Naive B cell (primary cell): ENCODE results near the gene ZNF653. TPM values are rescaled to one million over a fixed set of nuclear protein-coding genes. Genes with fewer than 3 reads are reported as not detected.

Experiments used
- ATAC-seq, 2 donors: fragments of 150-1000 bp; cut with Tn5 transposase; 2 replicates each; pipeline ENCODE4 v1.10.0; 2021; ENCODE audit warnings: low read depth in 2 of 2, mild to moderate bottlenecking in 2 of 2, moderate library complexity in 2 of 2
- DNase-seq: peaks from one replicate; pipeline ENCODE4 v3.0.0; 2022
- H3K27ac Mint-ChIP-seq, 6 donors: one replicate each; pipeline ENCODE4 v1.8.0; 2020 to 2022; ENCODE audit warnings: mild to moderate bottlenecking in 6 of 6, mixed read lengths in 6 of 6, moderate library complexity in 5 of 6, inconsistent platforms in 2 of 6
- H3K27me3 Mint-ChIP-seq, 3 donors: one replicate each; pipeline ENCODE4 v1.8.0; 2021 to 2022; ENCODE audit warnings: mixed read lengths in 3 of 3, mild to moderate bottlenecking in 1 of 3
- H3K36me3 Mint-ChIP-seq, 2 donors: one replicate each; pipeline ENCODE4 v1.8.0; 2020 to 2022; ENCODE audit warnings: mixed read lengths in 2 of 2, inconsistent platforms in 1 of 2, mild to moderate bottlenecking in 1 of 2
- H3K4me1 Mint-ChIP-seq, 3 donors: one replicate each; pipeline ENCODE4 v1.8.0; 2020 to 2022; ENCODE audit warnings: mixed read lengths in 3 of 3, inconsistent platforms in 1 of 3, mild to moderate bottlenecking in 1 of 3, moderate library complexity in 1 of 3
- H3K4me3 Mint-ChIP-seq, 8 donors: one replicate each; pipeline ENCODE4 v1.8.0; 2020 to 2022; ENCODE audit warnings: mild to moderate bottlenecking in 8 of 8, mixed read lengths in 8 of 8, moderate library complexity in 8 of 8, inconsistent platforms in 2 of 8
- H3K9me3 Mint-ChIP-seq, 7 donors: one replicate each; pipeline ENCODE4 v1.8.0; 2020 to 2022; ENCODE audit warnings: mixed read lengths in 7 of 7, mild to moderate bottlenecking in 5 of 7, inconsistent platforms in 2 of 7, moderate library complexity in 1 of 7
- polyA plus RNA-seq, 6 donors: library from polyadenylated mRNA; unstranded; fragments of 300-500 nt; fragmentation: Illumina TruSeq; gene quantifications; one replicate each; pipeline ENCODE4 v1.2.3, GENCODE V29; 2021; ENCODE audit warnings: low read depth in 6 of 6

Gene ZNF653, protein sequence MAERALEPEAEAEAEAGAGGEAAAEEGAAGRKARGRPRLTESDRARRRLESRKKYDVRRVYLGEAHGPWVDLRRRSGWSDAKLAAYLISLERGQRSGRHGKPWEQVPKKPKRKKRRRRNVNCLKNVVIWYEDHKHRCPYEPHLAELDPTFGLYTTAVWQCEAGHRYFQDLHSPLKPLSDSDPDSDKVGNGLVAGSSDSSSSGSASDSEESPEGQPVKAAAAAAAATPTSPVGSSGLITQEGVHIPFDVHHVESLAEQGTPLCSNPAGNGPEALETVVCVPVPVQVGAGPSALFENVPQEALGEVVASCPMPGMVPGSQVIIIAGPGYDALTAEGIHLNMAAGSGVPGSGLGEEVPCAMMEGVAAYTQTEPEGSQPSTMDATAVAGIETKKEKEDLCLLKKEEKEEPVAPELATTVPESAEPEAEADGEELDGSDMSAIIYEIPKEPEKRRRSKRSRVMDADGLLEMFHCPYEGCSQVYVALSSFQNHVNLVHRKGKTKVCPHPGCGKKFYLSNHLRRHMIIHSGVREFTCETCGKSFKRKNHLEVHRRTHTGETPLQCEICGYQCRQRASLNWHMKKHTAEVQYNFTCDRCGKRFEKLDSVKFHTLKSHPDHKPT
- polyA plus RNA-seq: 1 to 10 TPM in 5 of 6 donors, not detected in 1; 1.0 to 3.6 (median 1.4) TPM

DNA sequence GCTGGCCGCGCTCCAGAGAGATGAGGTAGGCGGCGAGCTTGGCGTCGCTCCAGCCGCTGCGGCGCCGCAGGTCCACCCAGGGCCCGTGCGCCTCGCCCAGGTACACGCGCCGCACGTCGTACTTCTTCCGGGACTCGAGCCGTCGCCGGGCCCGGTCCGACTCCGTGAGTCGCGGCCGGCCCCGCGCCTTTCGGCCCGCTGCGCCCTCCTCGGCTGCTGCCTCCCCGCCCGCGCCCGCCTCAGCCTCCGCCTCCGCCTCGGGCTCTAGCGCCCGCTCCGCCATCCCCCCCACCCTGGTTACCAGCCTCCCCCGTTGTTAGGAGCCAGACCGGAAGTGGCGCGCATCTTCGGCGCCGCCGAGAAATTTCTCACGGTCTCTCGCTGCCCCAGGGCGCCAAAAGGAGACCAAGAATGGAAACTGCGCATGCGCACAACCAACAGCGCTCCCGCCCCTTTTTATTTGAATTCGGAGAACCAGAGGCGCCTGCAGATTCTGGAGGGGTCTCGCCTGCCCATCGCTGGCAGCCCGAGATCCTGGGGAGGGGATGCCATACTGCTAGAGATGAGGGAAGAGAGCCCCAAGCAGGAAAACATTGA, at the start of gene ZNF653:
Gene ZNF653 (minus strand): TSS at position 336 of the 597 bp plus-strand sequence. CDS start 53 bp downstream, at position 283.
- H3K4me3 Mint-ChIP-seq: peak within 1 kb of the TSS; percentile 87 to 98 (median 93)
- H3K27ac Mint-ChIP-seq: peak within 1 kb of the TSS; percentile 94 to 99 (median 97)
- DNase-seq (peak; percentile 95), ATAC-seq (peak; percentile 61 to 65)
- H3K4me1 Mint-ChIP-seq: peaks cover 13 to 29% (median 24%) of the 10 kb centered on the region in 3 donors
- H3K36me3 Mint-ChIP-seq: peaks cover 0 to under 1% of the 10 kb centered on the region in 2 donors
- no peaks in the 10 kb centered on the region for H3K27me3 Mint-ChIP-seq
- no peaks in the 10 kb centered on the region for H3K9me3 Mint-ChIP-seq

DNA sequence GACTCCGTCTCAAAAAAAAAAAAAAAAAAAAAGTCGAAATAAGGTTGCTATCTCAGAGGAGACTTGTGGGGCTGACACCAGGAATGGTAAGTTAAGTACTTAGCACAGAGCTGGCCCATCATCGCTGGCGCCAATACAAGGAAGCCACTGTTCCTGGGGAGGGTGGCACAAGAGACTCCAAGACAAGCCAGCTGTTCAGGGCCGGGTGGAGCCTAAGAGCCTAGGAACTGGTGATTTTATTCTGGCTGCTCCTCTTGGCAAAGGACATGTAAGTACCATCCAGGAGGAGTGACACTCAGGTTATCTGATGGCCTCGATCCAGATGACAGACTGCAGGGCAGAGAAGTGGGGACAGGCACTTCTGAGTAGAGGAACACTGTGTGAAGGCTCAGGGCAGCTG, 49.6 kb upstream of the ZNF653 start:
- peaks cover 44 to 64% (median 53%) of the 10 kb centered on the region in 3 donors for H3K4me1 Mint-ChIP-seq

DNA sequence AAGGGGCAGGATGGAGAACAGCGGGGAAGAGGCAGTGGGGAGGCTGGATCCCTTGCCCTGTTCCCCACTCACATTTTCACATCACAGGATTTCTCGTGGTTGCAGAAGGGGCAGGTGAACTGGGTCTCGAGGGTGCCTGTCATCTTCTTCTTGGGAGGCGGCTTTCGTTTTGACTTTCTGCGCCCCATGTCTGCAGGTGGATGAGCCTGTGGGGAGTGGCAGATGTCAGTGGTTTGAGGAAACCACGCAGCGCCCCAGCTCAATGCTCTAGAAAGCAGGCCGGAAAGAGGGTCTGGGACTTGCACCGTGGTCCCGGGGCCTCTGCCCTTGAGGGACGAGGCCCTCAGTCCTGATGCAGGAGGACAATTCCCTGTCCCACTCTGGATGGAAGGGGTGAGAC, 48.5 kb upstream of the ZNF653 start:
- H3K9me3 Mint-ChIP-seq: no peaks in the 10 kb centered on the region
- ATAC-seq (peak; percentile 10 to 40), DNase-seq (peak; percentile 17)
- peak overlapping the region in 5 of 6 donors; percentile 47 to 89 (median 82) for H3K27ac Mint-ChIP-seq
- H3K4me3 Mint-ChIP-seq: peak overlapping the region in 6 of 8 donors; percentile 22 to 81 (median 32)
- H3K27me3 Mint-ChIP-seq: no peaks in the 10 kb centered on the region
- H3K36me3 Mint-ChIP-seq: no peaks in the 10 kb centered on the region
- H3K4me1 Mint-ChIP-seq: peaks cover 38 to 55% (median 47%) of the 10 kb centered on the region in 3 donors

More for the DNA sequence above, 49.6 kb upstream of the ZNF653 start:
- H3K4me3 Mint-ChIP-seq: peak overlapping the region in 5 of 8 donors; percentile 9 to 42 (median 35)
- ATAC-seq: no peak
- H3K27ac Mint-ChIP-seq: peak overlapping the region in 3 of 6 donors; percentile 0 to 92 (median 88)
- no peaks in the 10 kb centered on the region for H3K9me3 Mint-ChIP-seq
- DNase-seq: no peak
- H3K36me3 Mint-ChIP-seq: no peaks in the 10 kb centered on the region
- H3K27me3 Mint-ChIP-seq: no peaks in the 10 kb centered on the region

DNA sequence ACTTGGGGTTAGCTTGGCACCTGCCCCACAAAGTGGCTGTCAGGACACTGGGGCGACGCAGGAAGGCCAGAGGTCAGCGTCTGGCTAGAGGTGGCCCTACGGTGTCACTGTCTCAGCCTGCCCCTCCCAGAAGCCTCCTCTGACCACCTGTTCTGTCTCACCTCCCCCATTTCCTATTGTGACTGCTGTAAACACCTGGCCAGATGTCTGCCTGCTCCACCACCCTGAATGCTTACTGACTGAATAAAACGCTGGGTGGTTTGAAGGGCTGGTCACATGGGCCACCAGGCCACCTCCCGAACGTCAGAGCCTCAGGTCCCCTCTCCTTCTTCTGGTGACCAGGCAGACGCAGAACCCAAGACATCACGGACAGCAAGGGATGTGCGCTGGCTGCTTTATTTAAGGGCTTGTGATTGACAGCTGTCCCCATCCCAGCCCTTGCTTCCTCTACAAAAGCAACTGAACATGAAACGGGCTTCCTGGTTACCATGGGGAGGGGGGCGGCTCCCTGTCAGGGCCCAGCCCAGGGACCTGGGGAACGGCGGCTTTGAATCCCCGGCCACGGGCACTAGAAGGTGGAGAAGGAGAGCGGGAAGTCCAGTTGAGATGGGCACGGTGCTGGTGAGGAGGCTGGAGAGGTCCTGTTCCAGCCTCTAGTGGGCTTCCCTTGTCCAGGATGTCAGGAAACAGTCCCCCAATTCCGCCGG, 47.2 kb upstream of the ZNF653 start:
- Mint-ChIP-seq H3K27ac (peak overlapping the region in 1 of 6 donors; percentile 82), H3K36me3 (no peaks in the 10 kb centered on the region)
- ATAC-seq: no peak

DNA sequence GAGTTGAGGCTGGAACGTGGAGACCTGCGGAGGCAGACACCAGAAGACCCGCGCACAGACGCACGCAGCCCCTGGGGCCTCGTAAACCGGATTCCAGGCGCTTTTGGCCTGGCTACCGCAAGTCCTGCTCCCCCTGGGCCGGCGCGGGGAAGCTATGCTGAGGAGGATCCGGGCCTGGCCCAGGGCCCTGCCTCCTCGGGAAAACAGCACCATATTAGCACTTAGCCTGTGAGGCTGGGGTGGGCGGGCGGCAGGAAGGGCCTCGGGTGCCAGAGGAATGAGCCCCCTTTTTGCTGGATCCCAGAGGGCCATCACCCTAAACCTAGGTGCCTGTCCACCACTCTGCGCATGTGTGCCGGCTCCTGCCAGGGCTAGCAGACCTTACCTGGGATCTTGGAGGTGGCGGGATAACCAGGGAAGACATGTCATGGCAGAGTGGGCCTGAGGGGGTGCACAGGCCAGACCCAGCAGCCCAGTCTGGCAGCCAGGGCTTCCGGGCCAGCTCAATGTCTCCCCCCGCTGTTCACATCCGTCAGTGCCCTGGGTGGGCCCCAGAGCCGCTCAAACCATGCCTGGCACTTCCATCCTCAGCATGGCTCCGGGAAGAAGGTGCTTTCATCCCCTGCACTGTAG, 46.1 kb upstream of the ZNF653 start:
- ATAC-seq (no peak), DNase-seq (no peak)
- H3K27ac Mint-ChIP-seq: peak overlapping the region in 3 of 6 donors; percentile 16 to 82 (median 47)
- no peaks in the 10 kb centered on the region for H3K9me3 Mint-ChIP-seq
- no peaks in the 10 kb centered on the region for H3K36me3 Mint-ChIP-seq
- H3K27me3 Mint-ChIP-seq: no peaks in the 10 kb centered on the region
- H3K4me1 Mint-ChIP-seq: peaks cover 26 to 36% (median 29%) of the 10 kb centered on the region in 3 donors
- H3K4me3 Mint-ChIP-seq: no peak overlapping the region

More for the DNA sequence above, 47.2 kb upstream of the ZNF653 start:
- Mint-ChIP-seq H3K4me3 (peak overlapping the region in 2 of 8 donors; percentile 41 to 43), H3K9me3 (no peaks in the 10 kb centered on the region), H3K4me1 (peaks cover 31 to 46% (median 36%) of the 10 kb centered on the region in 3 donors), H3K27me3 (no peaks in the 10 kb centered on the region)
- DNase-seq: no peak

DNA sequence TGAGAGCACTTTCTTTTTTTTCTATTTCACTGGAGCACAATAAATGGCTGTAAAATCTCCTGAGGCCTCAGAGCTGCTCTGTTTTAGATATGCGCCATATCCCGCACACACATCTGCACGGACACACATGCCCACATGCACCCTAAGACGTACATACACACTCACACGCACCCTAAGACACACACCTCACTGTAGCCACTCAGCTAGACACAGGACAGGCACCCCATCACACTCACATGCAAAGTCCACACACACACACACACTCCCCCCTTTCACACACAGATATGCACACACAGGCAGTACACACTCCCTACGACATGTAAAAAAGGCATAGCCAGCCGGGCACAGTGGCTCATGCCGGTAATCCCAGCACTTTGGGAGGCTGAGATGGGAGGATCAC, 44.6 kb upstream of the ZNF653 start:
- Mint-ChIP-seq H3K4me1 (peaks cover 13 to 22% (median 17%) of the 10 kb centered on the region in 3 donors), H3K36me3 (no peaks in the 10 kb centered on the region), H3K9me3 (no peaks in the 10 kb centered on the region), H3K4me3 (no peak overlapping the region), H3K27ac (peak overlapping the region in 2 of 6 donors; percentile 27 to 84), H3K27me3 (peaks cover 0 to 2% (median under 1%) of the 10 kb centered on the region in 3 donors)
- no peak for DNase-seq
- ATAC-seq: no peak

DNA sequence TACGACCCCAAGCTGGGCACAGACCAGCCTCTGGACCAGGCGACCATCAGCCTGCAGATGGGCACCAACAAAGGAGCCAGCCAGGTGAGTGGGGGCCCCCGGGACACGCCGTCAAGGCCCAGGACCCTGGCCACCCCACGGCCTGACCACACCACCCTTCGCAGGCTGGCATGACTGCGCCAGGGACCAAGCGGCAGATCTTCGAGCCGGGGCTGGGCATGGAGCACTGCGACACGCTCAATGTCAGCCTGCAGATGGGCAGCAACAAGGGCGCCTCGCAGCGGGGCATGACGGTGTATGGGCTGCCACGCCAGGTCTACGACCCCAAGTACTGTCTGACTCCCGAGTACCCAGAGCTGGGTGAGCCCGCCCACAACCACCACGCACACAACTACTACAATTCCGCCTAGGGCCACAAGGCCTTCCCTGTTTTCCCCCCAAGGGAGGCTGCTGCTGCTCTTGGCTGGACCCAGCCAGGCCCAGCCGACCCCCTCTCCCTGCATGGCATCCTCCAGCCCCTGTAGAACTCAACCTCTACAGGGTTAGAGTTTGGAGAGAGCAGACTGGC, 43.8 kb upstream of the ZNF653 start:
- no peak for ATAC-seq
- Mint-ChIP-seq H3K36me3 (no peaks in the 10 kb centered on the region), H3K4me3 (no peak overlapping the region), H3K4me1 (peaks cover 16 to 18% (median 17%) of the 10 kb centered on the region in 3 donors), H3K9me3 (no peaks in the 10 kb centered on the region), H3K27ac (no peak overlapping the region), H3K27me3 (peaks cover 0 to 7% (median 6%) of the 10 kb centered on the region in 3 donors)
- no peak for DNase-seq

DNA sequence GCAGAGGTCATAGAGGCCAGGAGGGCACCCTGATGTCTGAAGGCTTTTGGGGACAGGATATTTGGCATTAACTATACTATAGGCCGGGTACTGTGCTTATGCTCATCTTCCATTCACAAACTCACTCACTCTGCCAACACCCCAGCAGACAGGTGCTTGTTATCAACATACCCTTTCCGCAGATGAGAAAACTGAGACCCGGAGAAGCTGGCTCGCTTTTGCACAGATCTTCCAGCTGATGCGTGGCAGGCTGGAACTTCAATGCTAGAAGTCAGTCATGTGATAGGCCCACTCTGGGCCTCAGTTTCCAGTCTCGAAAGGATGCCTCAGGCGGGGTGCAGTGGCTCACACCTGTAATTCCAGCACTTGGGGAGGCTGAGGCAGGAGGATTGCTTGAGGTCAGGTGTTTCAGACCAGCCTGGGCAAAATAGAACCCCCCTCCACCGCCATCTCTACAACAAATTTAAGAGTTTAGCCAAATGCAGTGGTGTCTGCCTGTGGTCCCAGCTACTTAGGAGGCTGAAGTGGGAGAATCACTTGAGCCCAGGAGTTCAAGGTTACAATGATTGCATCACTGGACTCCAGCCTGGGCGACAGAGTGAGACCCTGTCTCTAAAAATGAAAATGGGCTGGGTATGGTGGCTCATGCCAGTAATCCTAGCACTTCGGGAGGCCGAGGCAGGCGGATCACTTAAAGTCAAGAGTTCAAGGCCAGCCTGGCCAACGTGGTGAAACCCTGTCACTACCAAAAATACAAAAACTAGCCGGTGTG, 42.5 kb upstream of the ZNF653 start:
- peaks cover 6 to 12% (median 7%) of the 10 kb centered on the region in 3 donors for H3K4me1 Mint-ChIP-seq

DNA sequence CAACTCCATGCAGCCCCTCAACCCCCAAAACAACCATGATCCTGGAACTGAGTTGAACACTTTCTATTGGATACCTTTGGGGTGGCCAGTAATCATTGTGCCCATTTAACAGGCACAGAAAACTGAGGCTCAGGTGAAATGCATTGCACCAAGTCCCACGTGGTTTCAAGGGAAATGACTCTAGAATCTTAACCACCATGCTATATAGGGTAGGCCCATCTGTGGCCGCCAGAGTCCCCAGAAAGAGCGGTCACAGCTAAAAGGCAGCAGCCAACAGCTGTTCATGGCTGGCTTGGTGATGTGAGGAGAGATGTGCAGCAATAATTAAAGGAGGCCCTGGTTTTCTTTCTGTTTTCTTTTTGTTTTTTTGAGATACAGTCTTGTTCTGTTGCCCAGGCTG, 35.6 kb upstream of the ZNF653 start:
- ATAC-seq: no peak
- H3K27me3 Mint-ChIP-seq: peaks cover 14 to 40% (median 39%) of the 10 kb centered on the region in 3 donors

More for the DNA sequence above, 42.5 kb upstream of the ZNF653 start:
- Mint-ChIP-seq H3K36me3 (no peaks in the 10 kb centered on the region), H3K4me3 (peak overlapping the region in 1 of 8 donors; percentile 79), H3K9me3 (no peaks in the 10 kb centered on the region), H3K27ac (no peak overlapping the region), H3K27me3 (peaks cover 6 to 16% (median 14%) of the 10 kb centered on the region in 3 donors)
- ATAC-seq (no peak), DNase-seq (no peak)

DNA sequence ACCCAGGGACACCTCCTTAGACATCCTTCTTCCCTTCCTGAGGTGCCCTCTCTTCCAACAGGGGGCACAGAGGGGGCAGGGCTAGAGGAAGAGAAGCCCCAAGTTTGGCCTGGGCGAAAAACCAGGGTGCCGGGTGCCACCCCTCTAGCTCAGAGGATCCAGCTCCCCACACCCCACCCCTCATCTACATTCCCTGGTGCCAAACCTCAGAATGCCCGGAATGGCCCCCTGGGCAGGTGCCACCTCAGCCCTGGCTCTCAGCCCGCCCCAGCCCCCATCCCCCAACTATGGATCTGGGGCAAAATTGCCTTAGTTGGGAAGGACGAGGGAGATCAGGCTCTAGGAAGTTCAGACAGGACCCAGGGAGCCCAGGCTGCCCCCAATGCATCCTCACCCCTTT, 35.0 kb upstream of the ZNF653 start:
- H3K4me3 Mint-ChIP-seq: peak overlapping the region in 1 of 8 donors; percentile 30
- no peaks in the 10 kb centered on the region for H3K9me3 Mint-ChIP-seq
- H3K4me1 Mint-ChIP-seq: peaks cover 14 to 20% (median 14%) of the 10 kb centered on the region in 3 donors
- no peaks in the 10 kb centered on the region for H3K36me3 Mint-ChIP-seq
- ATAC-seq: no peak
- no peak overlapping the region for H3K27ac Mint-ChIP-seq
- no peak for DNase-seq
- H3K27me3 Mint-ChIP-seq: peaks cover 14 to 40% (median 39%) of the 10 kb centered on the region in 3 donors

More for the DNA sequence above, 35.6 kb upstream of the ZNF653 start:
- peaks cover 11 to 19% (median 12%) of the 10 kb centered on the region in 3 donors for H3K4me1 Mint-ChIP-seq
- DNase-seq: no peak
- peak overlapping the region in 1 of 6 donors; percentile 21 for H3K27ac Mint-ChIP-seq
- H3K36me3 Mint-ChIP-seq: no peaks in the 10 kb centered on the region
- no peaks in the 10 kb centered on the region for H3K9me3 Mint-ChIP-seq
- H3K4me3 Mint-ChIP-seq: no peak overlapping the region

DNA sequence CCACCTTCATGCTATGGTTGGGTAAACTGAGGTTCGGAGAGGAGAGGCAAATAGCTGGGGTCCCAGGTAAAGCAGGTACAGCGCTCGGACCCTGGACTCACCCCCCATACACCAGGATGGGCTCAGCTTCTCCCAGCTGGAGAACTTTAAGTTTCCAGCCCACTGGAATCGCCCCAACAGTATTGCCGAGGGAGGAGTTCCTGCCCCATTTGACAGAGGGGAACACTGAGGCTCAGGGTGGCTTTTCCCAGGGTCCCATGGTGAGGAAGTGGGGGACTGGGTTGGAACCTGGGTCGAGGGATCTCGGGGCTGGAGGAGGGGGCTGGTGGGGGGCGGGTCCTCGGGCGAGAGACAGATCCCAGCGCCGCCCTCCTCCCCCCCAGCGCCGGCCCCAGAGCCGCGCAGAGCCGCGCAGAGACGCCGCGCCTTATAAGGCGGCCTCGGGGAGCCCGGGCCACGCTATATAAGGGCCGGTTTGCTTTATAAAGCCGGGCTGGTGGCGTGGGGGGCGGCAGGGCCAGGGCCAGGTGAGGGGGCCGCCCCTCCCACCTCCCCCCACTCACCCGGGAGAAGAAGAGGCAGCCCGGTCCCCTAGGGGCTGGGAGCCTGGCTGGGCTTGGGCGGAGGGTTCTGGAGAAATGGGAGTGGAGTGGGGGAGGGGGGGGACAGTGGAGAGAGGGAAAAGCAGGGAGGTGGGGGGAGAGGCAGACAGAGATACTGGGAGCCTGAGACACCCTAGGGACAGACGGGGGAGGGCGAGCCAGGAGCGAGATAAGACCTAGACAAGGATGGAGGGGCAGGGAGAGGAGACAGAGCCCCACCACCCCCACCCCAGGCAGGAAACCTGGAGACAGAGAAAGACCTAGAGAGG, 34.1 kb upstream of the ZNF653 start:
- H3K36me3 Mint-ChIP-seq: no peaks in the 10 kb centered on the region
- DNase-seq (no peak), ATAC-seq (no peak)
- no peak overlapping the region for H3K4me3 Mint-ChIP-seq
- no peaks in the 10 kb centered on the region for H3K9me3 Mint-ChIP-seq
- H3K27ac Mint-ChIP-seq: no peak overlapping the region
- H3K27me3 Mint-ChIP-seq: peaks cover 14 to 33% (median 32%) of the 10 kb centered on the region in 3 donors
- H3K4me1 Mint-ChIP-seq: peaks cover 14 to 29% (median 21%) of the 10 kb centered on the region in 3 donors
